HG03457 (cell line): ENCODE measurements around the gene PIM1.
"Not testable (repeated sequence)": the region's sequence is repeated elsewhere in the genome, so short reads cannot be mapped to it uniquely, and the experiment has no call there.

Experiments used
- ATAC-seq: cut with Tn5 transposase; IDR thresholded peaks from one replicate; pipeline ENCODE4 v1.9.1; 2021; ENCODE audit warnings: moderate number of reproducible peaks; ENCODE audit not compliant: unreplicated experiment

PIM1 gene

DNA sequence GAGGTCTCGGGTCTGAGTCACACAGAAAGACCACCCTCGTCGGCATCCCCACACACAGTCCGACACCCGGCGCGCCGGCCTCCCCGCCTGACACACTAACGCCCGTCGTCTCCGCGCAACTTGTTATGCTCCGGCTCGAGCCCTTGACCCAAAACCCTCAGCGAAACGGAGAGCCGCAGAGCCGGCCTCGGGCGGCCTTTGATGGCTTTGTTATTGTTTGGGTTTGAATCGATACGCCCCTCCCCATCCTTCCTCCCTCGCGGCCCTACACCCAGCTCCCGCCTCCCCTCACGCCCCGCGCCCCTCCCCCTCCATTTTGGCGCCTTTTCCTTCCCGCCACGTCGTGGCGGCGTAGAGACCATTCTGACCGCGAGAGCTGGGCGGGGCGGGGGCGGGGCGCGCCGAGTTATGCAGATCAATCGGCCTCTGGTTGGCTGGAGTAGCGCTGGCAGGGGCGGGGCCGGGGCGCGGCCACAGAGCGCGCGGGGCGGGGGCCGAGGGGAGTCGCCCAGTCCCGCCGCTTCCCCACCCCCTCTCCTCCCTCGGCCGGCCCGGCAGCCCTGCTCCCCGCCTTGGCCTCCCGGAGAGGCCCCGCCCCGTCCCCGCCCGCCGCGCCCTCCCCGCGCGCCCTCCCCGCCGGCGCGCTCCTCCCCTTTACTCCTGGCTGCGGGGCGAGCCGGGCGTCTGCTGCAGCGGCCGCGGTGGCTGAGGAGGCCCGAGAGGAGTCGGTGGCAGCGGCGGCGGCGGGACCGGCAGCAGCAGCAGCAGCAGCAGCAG, at the start of gene PIM1:
Gene PIM1 (plus strand): TSS at position 657 of the 777 bp plus-strand sequence. CDS start 424 bp downstream, outside the sequence.
- ATAC-seq = peak; percentile 39

DNA sequence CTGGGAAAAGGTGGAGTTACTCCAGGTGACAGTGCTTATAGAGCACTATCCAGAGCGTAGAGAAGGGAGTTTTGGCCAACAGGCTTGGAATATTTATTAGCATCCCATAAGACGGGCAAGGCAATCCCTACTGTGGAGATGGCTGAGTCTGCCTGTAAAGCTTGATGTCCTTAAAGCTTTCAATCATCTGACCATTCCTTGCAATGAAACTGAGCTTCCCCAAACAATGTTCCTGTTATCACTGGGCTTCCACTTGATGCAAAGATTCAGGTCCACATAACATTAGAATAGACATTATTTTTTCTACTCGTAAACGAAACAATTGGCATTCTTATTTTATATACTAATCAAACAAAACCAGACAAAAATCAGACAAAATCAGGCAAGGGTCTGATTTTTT, 48.4 kb upstream of the PIM1 start:
- no peak for ATAC-seq

DNA sequence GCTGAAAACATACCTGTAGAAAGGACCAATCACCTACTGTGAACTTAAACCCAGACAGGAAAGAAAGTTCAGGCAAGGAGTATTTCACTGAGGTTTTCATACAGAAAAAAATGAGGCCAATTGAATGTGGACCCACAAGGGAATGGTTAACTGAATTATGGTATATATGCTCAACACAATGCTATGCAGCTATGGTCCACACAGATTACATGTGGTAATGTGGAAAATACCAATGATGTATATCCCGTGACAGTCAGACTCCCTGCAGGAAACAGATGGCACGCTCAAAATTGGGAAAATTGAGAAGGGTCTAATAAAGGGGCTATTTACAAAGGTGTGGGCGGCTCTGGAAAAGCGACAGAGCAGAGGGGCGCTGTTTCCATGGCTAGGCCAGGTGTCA, 47.1 kb upstream of the PIM1 start:
- no peak for ATAC-seq

DNA sequence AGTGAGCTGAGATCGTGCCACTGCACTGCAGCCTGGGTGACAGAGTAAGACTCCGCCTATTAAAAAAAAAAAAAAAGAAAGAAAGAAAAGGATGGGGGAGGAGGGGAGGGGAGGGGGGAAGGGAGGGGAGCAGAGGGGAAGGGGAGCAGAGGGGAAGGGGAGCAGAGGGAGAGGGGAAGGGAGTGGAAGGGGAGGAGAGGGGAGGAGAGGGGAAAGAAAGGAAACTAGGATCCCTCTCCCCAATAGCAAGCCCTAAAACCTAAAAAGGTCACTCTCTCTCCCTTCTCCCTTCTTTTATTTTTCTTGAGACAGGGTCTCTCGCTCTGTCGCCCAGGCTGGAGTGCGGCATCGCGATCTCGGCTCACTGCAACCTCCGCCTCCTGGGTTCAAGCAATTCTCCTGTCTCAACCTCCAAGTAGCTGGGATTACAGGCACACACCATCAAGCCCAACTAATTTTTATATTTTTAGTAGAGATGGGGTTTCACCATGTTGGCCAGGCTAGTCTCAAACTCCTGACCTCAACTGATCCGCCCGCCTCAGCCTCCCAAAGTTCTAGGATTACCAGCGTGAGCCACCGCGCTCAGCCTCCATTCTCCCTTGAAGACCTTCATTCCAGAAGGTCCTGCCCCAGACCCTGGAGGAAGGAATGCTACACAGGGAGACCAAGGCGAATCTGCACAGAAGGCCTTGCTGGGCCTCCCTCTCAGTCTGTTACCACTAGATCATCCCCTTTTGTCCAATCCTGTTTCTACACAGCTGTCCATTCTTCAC, 45.8 kb upstream of the PIM1 start:
- ATAC-seq = no peak

- no peak for ATAC-seq
Observed at GRCh38 chr6:37125774-37126492, 44.0 kb upstream of the PIM1 start.

DNA sequence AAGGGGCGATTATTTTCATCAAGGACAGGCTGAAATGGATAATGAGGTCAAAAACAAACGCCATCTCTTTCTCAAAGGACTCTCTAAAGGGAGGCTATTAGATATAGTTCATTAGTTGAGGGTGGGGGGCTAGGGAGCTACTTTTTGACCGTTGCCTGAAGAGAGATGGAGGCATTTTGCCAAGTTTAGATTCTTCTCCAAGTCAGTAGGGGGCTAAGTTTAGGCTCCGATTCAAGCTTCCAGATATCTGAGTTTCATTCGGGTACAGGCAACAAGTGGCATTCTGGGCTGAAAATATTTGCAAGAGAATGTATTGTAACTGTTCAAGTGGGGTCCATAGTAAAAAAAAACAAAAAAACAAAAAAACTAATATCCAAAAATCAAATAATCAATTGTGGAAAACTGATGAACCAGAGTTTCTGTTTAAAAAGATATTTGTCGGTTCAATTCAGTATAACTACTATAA, 43.4 kb upstream of the PIM1 start:
- ATAC-seq = no peak

DNA sequence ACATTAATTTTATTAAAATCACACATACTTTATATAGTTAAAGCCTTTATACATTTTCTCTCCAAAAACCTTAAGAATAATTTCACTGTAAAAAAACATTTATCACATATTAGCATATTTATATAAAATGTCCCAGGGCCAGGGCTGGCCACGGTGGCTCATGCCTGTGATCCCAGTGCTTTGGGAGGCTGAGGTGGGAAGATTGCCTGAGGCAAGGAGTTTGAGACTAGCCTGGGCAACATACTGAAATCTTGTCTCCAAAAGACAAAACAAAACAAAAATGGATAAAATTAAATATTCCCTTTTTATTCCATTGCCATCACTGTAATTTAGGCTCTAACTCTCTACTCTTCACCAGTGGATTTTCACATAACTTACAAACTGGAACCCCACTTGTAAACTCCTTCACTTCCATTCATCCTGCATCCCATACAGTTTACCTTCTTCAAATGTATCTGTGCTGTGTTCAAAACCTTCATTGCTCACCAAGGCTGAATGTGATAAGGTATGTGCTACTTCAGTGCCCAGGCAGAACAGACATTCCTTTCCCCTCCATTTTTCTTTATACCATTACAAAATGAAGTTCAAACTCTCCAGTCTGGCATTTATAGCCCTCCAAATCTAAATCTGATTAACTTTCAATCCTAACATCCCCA, 42.9 kb upstream of the PIM1 start:
- ATAC-seq = no peak

DNA sequence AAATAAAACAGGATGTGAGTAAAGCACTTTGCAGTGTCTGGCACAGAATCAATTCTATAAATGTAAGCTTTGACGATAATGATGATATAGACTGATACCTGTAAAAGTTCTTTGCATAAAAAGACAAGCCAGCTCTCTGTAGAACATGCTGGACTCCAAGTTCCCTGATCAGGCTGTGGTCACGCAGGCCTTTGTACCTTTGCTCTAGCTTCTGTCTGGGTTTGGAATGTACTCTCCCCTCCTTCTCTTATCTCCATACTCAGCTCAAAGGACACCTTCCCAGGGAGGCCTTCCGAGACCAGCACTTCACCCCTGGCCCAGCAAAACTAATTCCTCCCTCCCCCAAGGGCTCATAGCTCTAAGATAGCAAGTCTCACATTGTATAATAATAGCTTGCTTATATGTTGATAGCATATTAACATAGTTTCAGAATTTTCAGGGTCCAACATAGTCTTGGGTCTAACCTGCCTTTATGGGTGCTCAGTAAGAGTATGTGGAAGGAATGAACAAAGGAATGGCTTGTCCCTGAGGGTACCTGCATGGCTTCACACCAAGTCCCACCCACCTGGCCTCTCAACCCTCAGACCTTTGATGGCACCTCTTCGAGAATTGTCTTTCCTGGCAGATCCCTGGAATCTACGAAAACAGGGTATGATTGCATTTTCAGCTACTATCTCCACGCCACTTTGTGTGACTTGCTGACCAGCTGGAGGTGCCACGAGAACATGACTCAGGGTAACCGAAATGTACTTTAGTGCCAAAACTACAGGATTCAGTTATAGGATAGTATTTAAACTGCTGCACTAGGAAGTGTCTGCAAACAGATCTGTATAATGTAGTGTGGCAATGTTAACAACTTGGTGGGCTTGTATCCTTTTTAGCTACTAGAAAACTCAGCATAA, 41.7 kb upstream of the PIM1 start:
- ATAC-seq = no peak

- ATAC-seq = not testable (repeated sequence)
Observed at GRCh38 chr6:37128863-37129443, 41.0 kb upstream of the PIM1 start.

DNA sequence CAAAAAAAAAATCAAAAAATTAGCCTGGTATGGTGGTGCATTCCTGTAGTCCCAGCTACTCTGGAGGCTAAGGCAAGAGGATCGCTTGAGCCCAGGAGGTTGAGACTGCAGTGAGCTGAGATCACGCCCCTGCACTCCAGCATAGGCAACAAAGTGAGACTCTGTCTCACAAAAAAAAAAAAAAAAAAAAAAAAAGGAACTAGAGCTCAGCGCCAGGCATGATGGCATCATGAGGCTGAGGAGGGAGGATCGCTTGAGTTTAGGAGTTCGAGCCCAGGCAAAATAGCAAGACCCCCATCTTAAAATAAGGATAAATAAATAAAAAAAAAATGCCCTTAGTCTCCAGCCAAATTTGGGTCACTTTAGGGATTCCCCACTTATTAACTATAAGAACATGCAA, 40.4 kb upstream of the PIM1 start:
- no peak for ATAC-seq

DNA sequence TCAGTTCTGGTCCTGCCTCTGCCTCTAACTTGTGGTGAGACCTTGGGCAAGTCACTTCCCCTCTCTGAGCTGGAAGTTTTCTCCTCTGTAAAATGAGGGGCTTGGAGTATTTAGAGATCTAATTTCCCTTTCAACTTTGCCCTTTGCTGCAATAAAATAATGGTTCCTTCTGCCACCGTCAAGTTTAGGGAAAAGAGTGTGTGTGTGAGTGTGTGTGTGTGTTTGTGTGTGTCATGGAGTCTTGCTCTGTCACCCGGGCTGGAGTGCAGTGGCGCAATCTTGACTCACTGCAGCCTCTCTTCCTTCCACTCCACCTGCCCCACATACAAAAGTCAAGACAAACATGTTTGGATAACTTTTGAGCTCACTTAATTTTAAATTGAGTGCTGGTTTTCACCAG, 39.2 kb upstream of the PIM1 start:
- no peak for ATAC-seq

GRCh38 chr6:37131104-37131959, 38.6 kb upstream of the PIM1 start:
- no peak for ATAC-seq

GRCh38 chr6:37131960-37132253, 38.0 kb upstream of the PIM1 start:
- ATAC-seq = no peak

- ATAC-seq = no peak
Observed at GRCh38 chr6:37134036-37134395, 35.9 kb upstream of the PIM1 start.

- no peak for ATAC-seq
Observed at GRCh38 chr6:37134396-37135191, 35.4 kb upstream of the PIM1 start.

GRCh38 chr6:37135835-37136694, 33.9 kb upstream of the PIM1 start:
- no peak for ATAC-seq

GRCh38 chr6:37136821-37137200, 33.1 kb upstream of the PIM1 start:
- no peak for ATAC-seq
